ENCODE results near the gene ABLIM3. TPM values are rescaled to one million over a fixed set of nuclear protein-coding genes. Genes with fewer than 3 reads are reported as not detected.

The ABLIM3 gene
- total RNA-seq, 1 donor from 2014 or later = 8.0 TPM

DNA sequence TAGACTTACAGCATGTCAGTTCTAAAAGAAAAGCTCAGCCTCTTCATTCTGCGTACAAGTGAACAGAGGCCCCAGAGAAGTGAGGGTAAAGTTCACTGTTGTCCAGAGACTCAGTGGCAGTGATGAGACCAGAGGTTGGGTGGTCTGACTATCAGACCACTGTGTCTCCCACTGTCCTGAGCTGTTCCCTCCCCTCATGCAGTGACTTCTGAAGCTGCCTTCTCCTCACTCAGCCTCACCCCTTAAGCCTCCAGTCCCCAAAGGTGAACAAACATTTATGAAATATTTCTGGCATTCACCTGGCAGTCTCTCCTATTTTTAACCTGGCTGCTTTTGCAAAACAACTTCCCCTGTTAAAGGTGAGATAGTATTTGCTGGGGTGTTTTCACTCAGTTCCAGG lies 54.7 kb downstream of the ABLIM3 start:
- Mint-ChIP-seq H3K36me3 (no peaks in the 10 kb centered on the region), H3K9me3 (no peaks in the 10 kb centered on the region), H3K27me3 (peaks cover 3% of the 10 kb centered on the region), H3K27ac (no peak overlapping the region), H3K4me3 (no peak overlapping the region), H3K4me1 (ENCODE audit: unreplicated experiment) (no peaks in the 10 kb centered on the region)
- no peak for DNase-seq (ENCODE audit: extremely low spot score, unreplicated experiment)
- TF ChIP-seq CTCF (conservative IDR thresholded peaks at IDR 0.05) = no peak

GRCh38 chr5:149198148-149198547 lies 56.9 kb downstream of the ABLIM3 start:
- H3K4me3 Mint-ChIP-seq = no peak overlapping the region
- no peak for DNase-seq (ENCODE audit: extremely low spot score, unreplicated experiment)
- H3K9me3 Mint-ChIP-seq = no peaks in the 10 kb centered on the region
- TF ChIP-seq CTCF (conservative IDR thresholded peaks at IDR 0.05) = no peak
- H3K27ac Mint-ChIP-seq = no peak overlapping the region
- H3K36me3 Mint-ChIP-seq = no peaks in the 10 kb centered on the region
- H3K4me1 Mint-ChIP-seq (ENCODE audit: unreplicated experiment) = no peaks in the 10 kb centered on the region
- peaks cover 3% of the 10 kb centered on the region for H3K27me3 Mint-ChIP-seq

- H3K4me1 Mint-ChIP-seq (ENCODE audit: unreplicated experiment) = no peaks in the 10 kb centered on the region
- no peak overlapping the region for H3K27ac Mint-ChIP-seq
- peaks cover 1% of the 10 kb centered on the region for H3K27me3 Mint-ChIP-seq
- DNase-seq (ENCODE audit: extremely low spot score, unreplicated experiment) = no peak
- TF ChIP-seq CTCF (conservative IDR thresholded peaks at IDR 0.05) = no peak
- no peaks in the 10 kb centered on the region for H3K36me3 Mint-ChIP-seq
- H3K4me3 Mint-ChIP-seq = no peak overlapping the region
- H3K9me3 Mint-ChIP-seq = no peaks in the 10 kb centered on the region
Observed at GRCh38 chr5:149200355-149200754, 59.1 kb downstream of the ABLIM3 start.

DNA sequence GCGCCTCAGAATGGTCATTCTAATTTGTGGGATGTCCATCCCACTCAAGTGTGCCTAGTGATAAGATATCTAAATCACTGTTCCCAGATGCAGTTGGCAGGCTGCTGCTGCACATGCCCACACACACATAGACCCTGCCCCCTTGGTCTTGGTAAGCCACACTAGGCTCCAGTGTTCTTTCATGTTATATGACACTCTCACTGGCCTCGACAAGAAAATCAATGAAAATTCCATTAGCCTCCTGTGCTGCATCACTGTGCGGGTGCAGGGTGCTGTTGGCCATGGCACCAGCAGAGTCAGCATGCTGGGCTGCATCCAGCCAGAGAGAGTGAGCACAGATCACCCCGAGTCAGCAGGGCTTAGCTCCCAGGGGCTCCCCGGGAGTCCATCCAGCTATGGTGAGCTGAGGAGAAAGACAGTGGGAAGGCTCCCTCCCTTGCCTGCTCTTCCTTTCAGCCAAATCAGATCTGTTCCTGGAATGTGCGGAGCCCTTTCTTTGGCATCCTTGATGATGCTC lies 59.9 kb downstream of the ABLIM3 start:
- no peak overlapping the region for H3K27ac Mint-ChIP-seq
- H3K4me3 Mint-ChIP-seq = no peak overlapping the region
- no peaks in the 10 kb centered on the region for H3K9me3 Mint-ChIP-seq
- H3K4me1 Mint-ChIP-seq (ENCODE audit: unreplicated experiment) = no peaks in the 10 kb centered on the region
- no peaks in the 10 kb centered on the region for H3K36me3 Mint-ChIP-seq
- no peak for TF ChIP-seq CTCF (conservative IDR thresholded peaks at IDR 0.05)
- H3K27me3 Mint-ChIP-seq = no peaks in the 10 kb centered on the region
- DNase-seq (ENCODE audit: extremely low spot score, unreplicated experiment) = no peak

DNA sequence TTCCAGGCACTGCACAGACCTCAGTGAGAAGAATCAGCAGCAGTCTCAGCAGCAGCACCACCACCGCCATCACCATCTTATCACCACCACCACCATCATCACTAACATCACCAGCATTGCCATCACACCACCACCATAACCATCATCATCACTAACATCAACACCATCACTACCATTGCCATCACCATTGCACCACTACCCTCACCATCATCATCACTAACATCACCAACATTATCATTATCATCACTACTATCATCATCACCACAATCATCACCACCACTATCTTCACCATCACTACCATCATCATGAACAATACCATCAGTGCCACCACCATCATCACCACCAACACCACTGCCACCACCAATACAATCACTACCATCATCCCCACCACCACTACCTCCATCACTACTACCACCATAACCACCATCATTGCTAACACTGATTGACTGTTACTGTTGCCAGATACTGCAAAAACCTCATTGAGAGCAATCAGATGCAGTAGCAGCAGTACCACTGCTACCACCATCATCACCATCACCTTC lies 61.7 kb downstream of the ABLIM3 start:
- Mint-ChIP-seq H3K4me3 (no peak overlapping the region), H3K4me1 (ENCODE audit: unreplicated experiment) (no peaks in the 10 kb centered on the region), H3K9me3 (no peaks in the 10 kb centered on the region), H3K27ac (no peak overlapping the region), H3K27me3 (no peaks in the 10 kb centered on the region), H3K36me3 (no peaks in the 10 kb centered on the region)
- no peak for DNase-seq (ENCODE audit: extremely low spot score, unreplicated experiment)
- no peak for TF ChIP-seq CTCF (conservative IDR thresholded peaks at IDR 0.05)
